Measurements from ENCODE around the gene IFRD2.

GRCh38 chr3:50263478-50264382 lies 28.5 kb downstream of the IFRD2 start:
- no peak for TF ChIP-seq EZH2 (IDR thresholded peaks at IDR 0.05)
- TF ChIP-seq POLR2AphosphoS5 (IDR thresholded peaks at IDR 0.05; ENCODE audit: borderline replicate concordance, low read depth, low read length), result no peak
